Trophoblast cell (in vitro differentiated cells and primary cell): ENCODE results near the gene ATAD3C.
"Not testable (repeated sequence)": the region's sequence is repeated elsewhere in the genome, so short reads cannot be mapped to it uniquely, and the experiment has no call there.

Source experiments
- DNase-seq, 2 donors: peaks; one replicate each; pipeline ENCODE4 v3.0.0-alpha.2; 2016
- H2AFZ ChIP-seq: 2 replicates; pipeline ENCODE4 v1.6.1; 2013; ENCODE audit warnings: low read length, moderate library complexity, mild to moderate bottlenecking; ENCODE audit not compliant: insufficient read depth, poor library complexity
- H2AK5ac ChIP-seq: 2 replicates; pipeline ENCODE4 v1.6.1; 2013; ENCODE audit warnings: mild to moderate bottlenecking, low read length
- H2BK120ac ChIP-seq: 2 replicates; pipeline ENCODE4 v1.6.1; 2013; ENCODE audit warnings: low read length, mild to moderate bottlenecking, moderate library complexity; ENCODE audit not compliant: insufficient read depth, poor library complexity
- H2BK12ac ChIP-seq: 2 replicates; pipeline ENCODE4 v1.6.1; 2013; ENCODE audit warnings: mild to moderate bottlenecking, low read length, moderate library complexity
- H2BK5ac ChIP-seq: 2 replicates; pipeline ENCODE4 v1.6.1; 2013; ENCODE audit warnings: low read length, low read depth, moderate library complexity, mild to moderate bottlenecking; ENCODE audit not compliant: poor library complexity
- H3K14ac ChIP-seq: 2 replicates; pipeline ENCODE4 v1.6.1; 2013; ENCODE audit warnings: mild to moderate bottlenecking, low read length
- H3K18ac ChIP-seq: 2 replicates; pipeline ENCODE4 v1.6.1; 2013; ENCODE audit warnings: mild to moderate bottlenecking, low read length
- H3K23ac ChIP-seq: 2 replicates; pipeline ENCODE4 v1.6.1; 2013; ENCODE audit warnings: low read length
- H3K27ac ChIP-seq: 2 replicates; pipeline ENCODE4 v1.5.1; 2013; ENCODE audit warnings: low read depth, mild to moderate bottlenecking, inconsistent platforms, low read length, moderate library complexity
- H3K27me3 ChIP-seq: 2 replicates; pipeline ENCODE4 v1.6.1; 2013; ENCODE audit warnings: inconsistent platforms, mild to moderate bottlenecking, low read length, moderate library complexity; ENCODE audit not compliant: insufficient read depth
- H3K36me3 ChIP-seq, 2 experiments: 1 replicate in 1 of 2; 2 replicates in 1 of 2; pipeline ENCODE4 v1.6.1; 2013; ENCODE audit warnings: low read length in 2 of 2, mild to moderate bottlenecking in 2 of 2, moderate library complexity in 1 of 2; ENCODE audit not compliant: insufficient read depth in 2 of 2, control insufficient read depth in 1 of 2
- H3K4ac ChIP-seq: 2 replicates; pipeline ENCODE4 v1.6.1; 2013; ENCODE audit warnings: low read depth, mild to moderate bottlenecking, low read length, moderate library complexity
- H3K4me1 ChIP-seq, 2 experiments: 1 replicate in 1 of 2; 2 replicates in 1 of 2; pipeline ENCODE4 v1.6.1; 2013; ENCODE audit warnings: low read length in 2 of 2, mild to moderate bottlenecking in 2 of 2, moderate library complexity in 1 of 2; ENCODE audit not compliant: insufficient read depth in 2 of 2, control insufficient read depth in 1 of 2
- H3K4me2 ChIP-seq: 2 replicates; pipeline ENCODE4 v1.6.1; 2013; ENCODE audit warnings: inconsistent platforms, mild to moderate bottlenecking, low read length, moderate library complexity
- H3K4me3 ChIP-seq: 2 replicates; pipeline ENCODE4 v1.5.1; 2013; ENCODE audit warnings: mild to moderate bottlenecking, low read depth, low read length, inconsistent platforms
- H3K79me1 ChIP-seq: one replicate; pipeline ENCODE4 v1.6.1; 2013; ENCODE audit warnings: low read length
- H3K79me2 ChIP-seq: 2 replicates; pipeline ENCODE4 v1.6.1; 2013; ENCODE audit warnings: low read length, mild to moderate bottlenecking; ENCODE audit not compliant: control insufficient read depth, insufficient read depth, poor library complexity
- H3K9ac ChIP-seq: 2 replicates; pipeline ENCODE4 v1.6.1; 2013; ENCODE audit warnings: mild to moderate bottlenecking, low read length
- H3K9me3 ChIP-seq: 2 replicates; pipeline ENCODE4 v1.6.1; 2013; ENCODE audit warnings: low read depth, mild to moderate bottlenecking, control low read depth, inconsistent platforms, low read length; ENCODE audit not compliant: insufficient read depth
- H4K12ac ChIP-seq: 2 replicates; pipeline ENCODE4 v1.6.1; 2013; ENCODE audit warnings: low read depth, mild to moderate bottlenecking, low read length, moderate library complexity
- H4K8ac ChIP-seq: 2 replicates; pipeline ENCODE4 v1.6.1; 2013; ENCODE audit warnings: low read depth, mild to moderate bottlenecking, low read length, moderate library complexity
- H4K91ac ChIP-seq: one replicate; pipeline ENCODE4 v1.6.1; 2013; ENCODE audit warnings: low read depth, mild to moderate bottlenecking, low read length, moderate library complexity
- WGBS: extraction: QIAGEN DNeasy Blood & Tissue Kit; methylation state at CpG from one replicate; pipeline ENCODE4 v1.1.7; 2013; ENCODE audit warnings: missing lambda C conversion rate; ENCODE audit not compliant: insufficient read length, insufficient coverage; ENCODE audit errors: extremely low coverage; 5-methylcytosine and 5-hydroxymethylcytosine counted together

The ATAD3C gene

DNA sequence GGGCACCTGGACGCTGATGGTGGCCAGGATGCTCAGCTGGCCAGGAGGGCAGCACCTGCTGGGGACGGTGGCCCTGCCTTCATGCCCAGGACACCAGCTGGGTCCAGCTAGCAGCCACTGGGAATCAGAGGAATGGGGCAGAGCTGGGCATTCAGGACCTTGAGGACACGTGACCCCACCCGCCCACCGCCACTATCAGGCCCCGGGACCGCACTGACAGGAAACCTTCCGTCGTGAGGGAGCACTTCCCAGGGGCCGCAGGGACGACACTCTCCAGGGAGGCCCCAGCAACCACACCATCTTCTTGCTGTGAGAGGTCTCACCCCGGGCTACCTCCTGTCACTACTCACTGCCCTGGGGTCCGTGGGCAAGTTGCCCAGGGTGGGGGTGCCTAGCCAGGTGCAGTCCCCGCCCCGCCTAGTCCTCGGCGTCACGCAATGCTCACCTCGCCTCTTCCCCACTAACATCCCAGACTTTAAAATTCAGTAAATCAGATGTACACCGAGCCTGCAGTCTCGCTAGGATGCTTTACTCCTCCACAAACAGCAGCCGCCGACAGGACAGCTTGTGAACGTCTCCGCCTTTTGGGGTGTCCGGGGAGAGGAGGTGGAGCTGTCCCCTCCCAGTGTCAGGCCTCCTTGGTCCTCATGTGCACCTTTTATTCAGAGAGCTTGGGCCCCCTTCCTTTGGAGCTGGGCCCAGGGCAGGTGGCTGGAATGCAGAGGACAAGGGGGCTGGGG is 9.1 kb upstream of the ATAD3C start:
- H3K36me3 ChIP-seq, result peaks cover 20 to 23% of the 10 kb centered on the region in 2 experiments
- no CpG with 5 or more reads among the region's 26 CpGs for WGBS
- no peak overlapping the region for H2BK12ac ChIP-seq
- no peak overlapping the region for H3K4me2 ChIP-seq
- peaks cover 5% of the 10 kb centered on the region for H3K79me1 ChIP-seq
- H3K4me3 ChIP-seq, result no peak overlapping the region
- no peak for DNase-seq
- H3K27ac ChIP-seq, result no peak overlapping the region
- no peak overlapping the region for H4K8ac ChIP-seq
- H3K18ac ChIP-seq, result no peak overlapping the region
- no peak overlapping the region for H3K4ac ChIP-seq
- no peak overlapping the region for H2AK5ac ChIP-seq
- H3K27me3 ChIP-seq, result no peaks in the 10 kb centered on the region
- H3K14ac ChIP-seq, result no peak overlapping the region
- no peak overlapping the region for H3K23ac ChIP-seq
- H3K9me3 ChIP-seq, result no peaks in the 10 kb centered on the region
- H3K4me1 ChIP-seq, result peaks cover 20 to 26% of the 10 kb centered on the region in 2 experiments
- H3K79me2 ChIP-seq, result peaks cover 8% of the 10 kb centered on the region
- no peak overlapping the region for H2BK120ac ChIP-seq
- no peak overlapping the region for H2BK5ac ChIP-seq
- no peak overlapping the region for H3K9ac ChIP-seq
- H2AFZ ChIP-seq, result no peak overlapping the region
- no peak overlapping the region for H4K91ac ChIP-seq
- no peak overlapping the region for H4K12ac ChIP-seq

DNA sequence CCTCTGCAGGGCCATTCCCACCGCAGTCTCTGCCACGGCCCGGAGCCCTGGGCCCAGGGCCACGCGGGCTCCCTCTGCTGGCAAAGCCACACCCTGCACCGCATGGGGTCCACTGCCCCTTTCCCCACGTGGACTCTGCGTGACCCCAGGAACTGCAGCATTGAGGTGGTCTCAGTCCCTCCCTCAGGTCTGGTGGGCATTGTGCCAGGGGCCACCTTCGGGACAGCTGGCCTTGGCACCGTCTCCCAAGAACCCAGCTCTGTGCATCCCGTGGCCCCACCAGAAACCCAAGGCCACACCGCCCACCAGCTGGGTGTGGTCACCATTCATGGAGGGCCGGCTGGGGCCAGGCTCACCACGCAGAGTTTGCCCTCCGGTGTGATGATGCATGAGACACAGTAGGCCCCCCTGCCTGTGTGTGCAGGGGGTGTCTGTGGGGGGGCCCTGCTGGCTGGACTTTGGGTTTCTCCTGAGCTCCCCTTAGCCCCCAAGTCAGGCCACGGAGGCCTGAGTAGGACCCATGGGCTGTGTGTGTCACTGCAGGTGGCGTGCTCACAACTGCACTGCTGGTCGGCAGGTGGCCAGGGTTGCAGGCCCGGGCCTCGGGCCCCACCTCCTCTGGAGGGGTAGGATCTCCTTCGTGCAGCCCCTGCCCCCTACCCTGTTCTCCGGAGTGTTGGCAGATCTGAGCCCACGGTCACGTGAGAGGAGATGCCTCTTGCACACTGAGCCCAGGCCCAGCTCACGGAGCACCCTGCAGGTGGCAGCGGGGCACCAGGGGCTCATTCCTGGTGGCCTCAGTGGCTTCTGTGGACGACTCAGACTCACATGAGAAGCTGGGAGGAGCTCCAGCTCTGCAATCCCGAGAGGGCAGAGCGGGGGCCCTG is 8.2 kb upstream of the ATAD3C start:
- Histone ChIP-seq H3K23ac (no peak overlapping the region), H2AFZ (no peak overlapping the region), H4K8ac (no peak overlapping the region), H3K36me3 (peaks cover 20 to 23% of the 10 kb centered on the region in 2 experiments), H3K14ac (no peak overlapping the region), H3K9me3 (no peaks in the 10 kb centered on the region), H3K4me3 (no peak overlapping the region), H2AK5ac (no peak overlapping the region), H3K4ac (no peak overlapping the region), H3K79me2 (peaks cover 4% of the 10 kb centered on the region), H2BK5ac (no peak overlapping the region), H2BK12ac (no peak overlapping the region), H2BK120ac (no peak overlapping the region), H3K9ac (no peak overlapping the region), H3K79me1 (peaks cover 2% of the 10 kb centered on the region), H4K12ac (no peak overlapping the region), H3K4me1 (peaks cover 16 to 22% of the 10 kb centered on the region in 2 experiments), H3K27ac (no peak overlapping the region), H3K4me2 (no peak overlapping the region), H3K18ac (peak overlapping the region; percentile 5), H4K91ac (no peak overlapping the region), H3K27me3 (no peaks in the 10 kb centered on the region)
- WGBS, result no CpG with 5 or more reads among the region's 29 CpGs
- peak; percentile 41 to 74 for DNase-seq

DNA sequence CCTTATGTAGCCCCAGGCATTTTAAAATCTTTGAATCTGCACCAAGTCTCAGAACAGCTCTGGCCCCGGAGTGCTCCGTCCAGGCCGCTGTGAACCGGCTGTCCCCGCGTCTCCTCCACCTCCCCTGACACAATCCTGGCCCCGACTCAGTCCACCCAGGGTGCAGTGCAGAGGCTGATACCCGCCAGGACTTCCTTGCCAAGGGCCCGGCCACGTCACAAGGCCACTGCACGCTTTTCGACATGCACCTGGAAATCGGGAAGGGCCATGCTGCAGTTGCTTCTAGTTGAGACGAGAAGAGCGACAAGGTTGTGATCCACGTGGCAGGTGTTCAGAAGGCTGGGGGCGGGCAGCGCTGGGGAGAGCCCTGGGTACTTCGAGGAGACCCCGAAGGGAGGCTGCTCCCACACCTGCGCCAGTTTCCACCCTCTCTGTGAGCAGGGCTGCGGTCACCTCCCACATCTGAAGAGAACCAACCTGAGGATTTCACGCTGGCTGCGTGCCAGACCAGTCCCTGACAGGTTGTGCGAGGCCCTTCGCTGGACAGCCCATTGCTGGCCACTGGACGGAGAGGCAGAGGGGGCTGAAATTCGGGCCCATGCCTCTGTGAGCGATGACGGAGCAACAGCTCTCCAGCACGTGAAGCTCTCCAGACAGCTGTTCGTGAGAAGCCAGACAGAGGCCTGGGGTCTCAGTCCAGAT is 7.3 kb upstream of the ATAD3C start:
- Histone ChIP-seq H2BK5ac (no peak overlapping the region), H4K12ac (no peak overlapping the region), H2AFZ (no peak overlapping the region), H4K8ac (no peak overlapping the region), H2AK5ac (no peak overlapping the region), H2BK12ac (no peak overlapping the region), H3K23ac (no peak overlapping the region), H3K36me3 (peaks cover 20 to 23% of the 10 kb centered on the region in 2 experiments), H3K4me2 (no peak overlapping the region), H3K18ac (no peak overlapping the region), H3K27me3 (no peaks in the 10 kb centered on the region), H2BK120ac (no peak overlapping the region), H3K9ac (no peak overlapping the region), H3K4me3 (no peak overlapping the region), H3K4me1 (peaks cover 7 to 14% of the 10 kb centered on the region in 2 experiments), H4K91ac (no peak overlapping the region), H3K79me1 (no peaks in the 10 kb centered on the region), H3K9me3 (no peaks in the 10 kb centered on the region), H3K27ac (no peak overlapping the region), H3K79me2 (no peaks in the 10 kb centered on the region), H3K14ac (no peak overlapping the region), H3K4ac (no peak overlapping the region)
- DNase-seq, result no peak
- WGBS, result no CpG with 5 or more reads among the region's 32 CpGs

DNA sequence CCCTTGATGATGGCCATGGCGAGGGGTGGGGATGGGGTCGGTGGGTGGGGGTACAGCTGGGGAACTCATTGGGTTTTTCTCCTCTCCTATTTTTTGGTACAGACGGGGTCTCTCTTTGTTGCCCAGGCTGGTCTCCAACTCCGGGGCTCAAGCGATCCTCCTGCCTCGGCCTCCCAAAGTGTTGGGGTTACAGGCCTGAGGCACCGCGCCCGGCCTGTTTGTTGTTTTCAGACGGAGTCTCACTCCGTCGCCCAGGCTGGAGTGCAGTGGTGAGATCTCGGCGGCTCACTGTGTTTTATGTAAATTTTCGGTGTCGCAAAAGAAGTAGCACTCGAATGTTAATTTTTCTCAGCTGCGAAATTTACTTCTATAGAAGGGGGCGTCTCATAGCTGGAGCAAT is 2.9 kb upstream of the ATAD3C start:
- not testable (repeated sequence) for H3K18ac ChIP-seq, H3K4me3 ChIP-seq, H2AFZ ChIP-seq, H4K91ac ChIP-seq, H2BK120ac ChIP-seq, H2AK5ac ChIP-seq, H3K4me2 ChIP-seq, DNase-seq, H3K79me1 ChIP-seq, H3K23ac ChIP-seq, H3K4me1 ChIP-seq, H4K12ac ChIP-seq, H3K79me2 ChIP-seq, H4K8ac ChIP-seq, H2BK5ac ChIP-seq, H3K27me3 ChIP-seq, H2BK12ac ChIP-seq, H3K36me3 ChIP-seq, H3K9ac ChIP-seq, H3K9me3 ChIP-seq, H3K4ac ChIP-seq, H3K27ac ChIP-seq, H3K14ac ChIP-seq
- no CpG with 5 or more reads among the region's 19 CpGs for WGBS
